Trophoblast cell (in vitro differentiated cells and primary cell): Measurements from ENCODE around the gene WNT9B.
A peak's percentile ranks its signal among the peaks of the same experiment; 100 is the strongest.
"Not testable (repeated sequence)": the region's sequence is repeated elsewhere in the genome, so short reads cannot be mapped to it uniquely, and the experiment has no call there.

Experiments
- DNase-seq, 2 donors: peaks; one replicate each; pipeline ENCODE4 v3.0.0-alpha.2; 2016
- H2AFZ ChIP-seq: 2 replicates; pipeline ENCODE4 v1.6.1; 2013; ENCODE audit warnings: low read length, moderate library complexity, mild to moderate bottlenecking; ENCODE audit not compliant: insufficient read depth, poor library complexity
- H2AK5ac ChIP-seq: 2 replicates; pipeline ENCODE4 v1.6.1; 2013; ENCODE audit warnings: mild to moderate bottlenecking, low read length
- H2BK120ac ChIP-seq: 2 replicates; pipeline ENCODE4 v1.6.1; 2013; ENCODE audit warnings: low read length, mild to moderate bottlenecking, moderate library complexity; ENCODE audit not compliant: insufficient read depth, poor library complexity
- H2BK12ac ChIP-seq: 2 replicates; pipeline ENCODE4 v1.6.1; 2013; ENCODE audit warnings: mild to moderate bottlenecking, low read length, moderate library complexity
- H2BK5ac ChIP-seq: 2 replicates; pipeline ENCODE4 v1.6.1; 2013; ENCODE audit warnings: low read length, low read depth, moderate library complexity, mild to moderate bottlenecking; ENCODE audit not compliant: poor library complexity
- H3K14ac ChIP-seq: 2 replicates; pipeline ENCODE4 v1.6.1; 2013; ENCODE audit warnings: mild to moderate bottlenecking, low read length
- H3K18ac ChIP-seq: 2 replicates; pipeline ENCODE4 v1.6.1; 2013; ENCODE audit warnings: mild to moderate bottlenecking, low read length
- H3K23ac ChIP-seq: 2 replicates; pipeline ENCODE4 v1.6.1; 2013; ENCODE audit warnings: low read length
- H3K27ac ChIP-seq: 2 replicates; pipeline ENCODE4 v1.5.1; 2013; ENCODE audit warnings: low read depth, mild to moderate bottlenecking, inconsistent platforms, low read length, moderate library complexity
- H3K27me3 ChIP-seq: 2 replicates; pipeline ENCODE4 v1.6.1; 2013; ENCODE audit warnings: inconsistent platforms, mild to moderate bottlenecking, low read length, moderate library complexity; ENCODE audit not compliant: insufficient read depth
- H3K36me3 ChIP-seq, 2 experiments: 1 replicate in 1 of 2; 2 replicates in 1 of 2; pipeline ENCODE4 v1.6.1; 2013; ENCODE audit warnings: low read length in 2 of 2, mild to moderate bottlenecking in 2 of 2, moderate library complexity in 1 of 2; ENCODE audit not compliant: insufficient read depth in 2 of 2, control insufficient read depth in 1 of 2
- H3K4ac ChIP-seq: 2 replicates; pipeline ENCODE4 v1.6.1; 2013; ENCODE audit warnings: low read depth, mild to moderate bottlenecking, low read length, moderate library complexity
- H3K4me1 ChIP-seq, 2 experiments: 1 replicate in 1 of 2; 2 replicates in 1 of 2; pipeline ENCODE4 v1.6.1; 2013; ENCODE audit warnings: low read length in 2 of 2, mild to moderate bottlenecking in 2 of 2, moderate library complexity in 1 of 2; ENCODE audit not compliant: insufficient read depth in 2 of 2, control insufficient read depth in 1 of 2
- H3K4me2 ChIP-seq: 2 replicates; pipeline ENCODE4 v1.6.1; 2013; ENCODE audit warnings: inconsistent platforms, mild to moderate bottlenecking, low read length, moderate library complexity
- H3K4me3 ChIP-seq: 2 replicates; pipeline ENCODE4 v1.5.1; 2013; ENCODE audit warnings: mild to moderate bottlenecking, low read depth, low read length, inconsistent platforms
- H3K79me1 ChIP-seq: one replicate; pipeline ENCODE4 v1.6.1; 2013; ENCODE audit warnings: low read length
- H3K79me2 ChIP-seq: 2 replicates; pipeline ENCODE4 v1.6.1; 2013; ENCODE audit warnings: low read length, mild to moderate bottlenecking; ENCODE audit not compliant: control insufficient read depth, insufficient read depth, poor library complexity
- H3K9ac ChIP-seq: 2 replicates; pipeline ENCODE4 v1.6.1; 2013; ENCODE audit warnings: mild to moderate bottlenecking, low read length
- H3K9me3 ChIP-seq: 2 replicates; pipeline ENCODE4 v1.6.1; 2013; ENCODE audit warnings: low read depth, mild to moderate bottlenecking, control low read depth, inconsistent platforms, low read length; ENCODE audit not compliant: insufficient read depth
- H4K12ac ChIP-seq: 2 replicates; pipeline ENCODE4 v1.6.1; 2013; ENCODE audit warnings: low read depth, mild to moderate bottlenecking, low read length, moderate library complexity
- H4K8ac ChIP-seq: 2 replicates; pipeline ENCODE4 v1.6.1; 2013; ENCODE audit warnings: low read depth, mild to moderate bottlenecking, low read length, moderate library complexity
- H4K91ac ChIP-seq: one replicate; pipeline ENCODE4 v1.6.1; 2013; ENCODE audit warnings: low read depth, mild to moderate bottlenecking, low read length, moderate library complexity
- WGBS: extraction: QIAGEN DNeasy Blood & Tissue Kit; methylation state at CpG from one replicate; pipeline ENCODE4 v1.1.7; 2013; ENCODE audit warnings: missing lambda C conversion rate; ENCODE audit not compliant: insufficient read length, insufficient coverage; ENCODE audit errors: extremely low coverage; 5-methylcytosine and 5-hydroxymethylcytosine counted together

Gene WNT9B

DNA sequence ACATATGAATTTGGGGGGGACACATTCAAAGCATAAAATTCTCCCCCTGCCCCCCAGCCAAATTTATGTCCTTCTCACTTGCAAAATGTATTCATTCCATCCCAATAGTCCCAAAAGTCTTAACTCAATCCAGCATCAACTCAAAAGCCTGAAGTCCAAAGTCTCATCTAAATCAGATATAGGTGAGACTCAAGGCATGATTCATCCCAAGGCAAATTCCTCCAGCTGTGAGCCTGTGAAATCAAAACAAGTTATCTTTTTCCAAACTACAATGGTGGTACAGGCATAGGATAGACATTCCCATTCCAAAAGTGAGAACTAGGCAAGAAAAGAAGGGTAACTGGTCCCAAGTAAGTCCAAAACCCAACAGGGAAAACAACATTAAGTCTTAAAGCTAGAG is 65.7 kb downstream of the WNT9B start:
- Histone ChIP-seq H4K12ac (no peak overlapping the region), H3K4me2 (no peak overlapping the region), H3K79me2 (no peaks in the 10 kb centered on the region), H3K4me3 (no peak overlapping the region), H2BK5ac (no peak overlapping the region), H3K14ac (no peak overlapping the region), H3K9me3 (no peaks in the 10 kb centered on the region), H2AK5ac (no peak overlapping the region), H3K4me1 (no peaks in the 10 kb centered on the region), H2BK120ac (no peak overlapping the region), H3K36me3 (no peaks in the 10 kb centered on the region), H3K79me1 (no peaks in the 10 kb centered on the region), H2BK12ac (no peak overlapping the region), H3K27me3 (no peaks in the 10 kb centered on the region), H3K9ac (no peak overlapping the region), H3K27ac (no peak overlapping the region), H3K18ac (no peak overlapping the region), H4K91ac (no peak overlapping the region), H3K23ac (no peak overlapping the region), H3K4ac (no peak overlapping the region), H4K8ac (no peak overlapping the region), H2AFZ (no peak overlapping the region)
- peak; percentile 43 to 77 for DNase-seq

GRCh38 chr17:46917516-46917915 is 66.1 kb downstream of the WNT9B start:
- Histone ChIP-seq H3K27ac (no peak overlapping the region), H3K27me3 (no peaks in the 10 kb centered on the region), H3K36me3 (no peaks in the 10 kb centered on the region), H3K4me1 (no peaks in the 10 kb centered on the region), H3K9me3 (no peaks in the 10 kb centered on the region), H3K14ac (no peak overlapping the region), H3K23ac (no peak overlapping the region), H2AFZ (no peak overlapping the region), H3K18ac (no peak overlapping the region), H3K9ac (no peak overlapping the region), H3K79me2 (peaks cover under 1% of the 10 kb centered on the region), H3K4me3 (no peak overlapping the region), H3K79me1 (peaks cover under 1% of the 10 kb centered on the region), H4K8ac (no peak overlapping the region), H3K4ac (no peak overlapping the region), H2BK5ac (no peak overlapping the region), H4K91ac (no peak overlapping the region), H2AK5ac (no peak overlapping the region), H2BK120ac (no peak overlapping the region), H3K4me2 (no peak overlapping the region), H4K12ac (no peak overlapping the region), H2BK12ac (no peak overlapping the region)
- no peak for DNase-seq
- WGBS, result no CpG with 5 or more reads among the region's 4 CpGs

DNA sequence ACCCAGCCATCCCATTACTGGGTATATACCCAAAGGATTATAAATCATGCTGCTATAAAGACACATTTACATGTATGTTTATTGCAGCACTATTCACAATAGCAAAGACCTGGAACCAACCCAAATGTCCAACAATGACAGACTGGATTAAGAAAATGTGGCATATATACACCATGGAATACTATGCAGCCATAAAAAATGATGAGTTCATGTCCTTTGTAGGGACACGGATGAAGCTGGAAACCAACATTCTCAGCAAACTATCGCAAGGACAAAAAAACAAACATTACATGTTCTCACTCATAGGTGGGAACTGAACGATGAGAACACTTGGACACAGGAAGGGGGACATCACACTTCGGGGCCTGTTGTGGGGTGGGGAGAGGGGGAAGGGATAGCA is 70.6 kb downstream of the WNT9B start:
- not testable (repeated sequence) for H4K12ac ChIP-seq, H3K18ac ChIP-seq

DNA sequence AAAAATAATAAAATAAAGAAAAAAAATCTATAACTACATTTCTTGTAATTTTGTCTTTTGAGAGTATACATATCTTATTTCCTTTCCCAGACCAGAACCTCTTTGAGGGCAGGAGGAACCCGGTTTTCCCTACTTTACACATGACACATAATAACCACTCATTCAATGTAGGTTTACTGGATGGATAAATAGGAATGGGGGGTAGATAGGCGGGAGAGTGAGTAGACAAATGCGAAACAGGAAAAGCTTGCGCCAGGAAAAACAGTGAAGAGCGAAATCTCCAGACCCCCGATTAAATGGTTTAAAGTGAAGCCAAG is 71.1 kb downstream of the WNT9B start:
- Histone ChIP-seq H3K4me3 (peak overlapping the region; percentile 99), H3K27me3 (no peaks in the 10 kb centered on the region), H4K91ac (peak overlapping the region; percentile 81), H3K9me3 (no peaks in the 10 kb centered on the region), H2BK12ac (no peak overlapping the region), H3K27ac (peak overlapping the region; percentile 90), H3K79me2 (peaks cover 8% of the 10 kb centered on the region), H3K4ac (no peak overlapping the region), H4K8ac (peak overlapping the region; percentile 96), H3K4me1 (peaks cover 0 to 5% of the 10 kb centered on the region in 2 experiments), H3K4me2 (peak overlapping the region; percentile 77), H3K14ac (peak overlapping the region; percentile 58), H3K23ac (no peak overlapping the region), H3K9ac (peak overlapping the region; percentile 70), H2AK5ac (no peak overlapping the region), H3K79me1 (peaks cover 11% of the 10 kb centered on the region), H2BK120ac (peak overlapping the region; percentile 64), H3K36me3 (peaks cover 0 to 2% of the 10 kb centered on the region in 2 experiments), H2BK5ac (peak overlapping the region; percentile 83), H3K18ac (peak overlapping the region; percentile 60), H4K12ac (no peak overlapping the region), H2AFZ (peak overlapping the region; percentile 41)
- DNase-seq, result no peak
- no CpG with 5 or more reads among the region's 6 CpGs for WGBS

More for the DNA sequence above, 70.6 kb downstream of the WNT9B start:
- H3K23ac ChIP-seq, H3K4me3 ChIP-seq, H3K4me2 ChIP-seq, H3K4ac ChIP-seq, H4K8ac ChIP-seq, H2AFZ ChIP-seq, DNase-seq, H3K27me3 ChIP-seq, H3K9ac ChIP-seq, H3K36me3 ChIP-seq, H4K91ac ChIP-seq, H3K4me1 ChIP-seq, H2BK5ac ChIP-seq, H3K9me3 ChIP-seq, H2BK12ac ChIP-seq, H2BK120ac ChIP-seq, H3K27ac ChIP-seq, H2AK5ac ChIP-seq, H3K14ac ChIP-seq, H3K79me2 ChIP-seq: not testable (repeated sequence)
- peaks cover 11% of the 10 kb centered on the region for H3K79me1 ChIP-seq
- WGBS, result no CpG with 5 or more reads among the region's 4 CpGs
